Measurements from ENCODE around the gene MERTK.

DNA sequence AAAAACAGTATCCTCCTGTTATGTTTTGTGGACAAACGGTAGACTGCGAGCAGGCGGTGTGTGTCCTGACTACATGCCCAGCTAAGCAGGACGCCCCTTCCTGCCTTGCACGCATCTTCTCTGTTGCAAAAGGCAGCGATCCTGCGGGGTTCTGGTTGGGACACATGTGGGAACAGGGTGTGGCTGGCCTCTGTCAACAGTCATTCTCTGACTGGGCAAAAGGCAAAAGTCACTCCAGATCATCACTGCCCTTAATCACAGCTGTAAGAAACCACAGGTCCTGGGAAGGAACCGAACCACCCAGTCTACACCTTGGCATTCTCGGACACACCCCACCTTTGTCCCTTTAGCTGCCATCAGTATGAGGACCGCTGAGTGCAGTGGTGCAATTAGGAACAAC, 112.3 kb downstream of the MERTK start:
- TF ChIP-seq POLR2AphosphoS5 (IDR thresholded peaks at IDR 0.05) (no peak), CTCF (IDR thresholded peaks at IDR 0.05) (no peak), POLR2A (IDR thresholded peaks at IDR 0.05) (no peak), EP300 (IDR thresholded peaks at IDR 0.05) (no peak)

All from suprapubic skin (tissue), 4 donors.